Stimulated activated CD8-positive, alpha-beta memory T cell treated with anti-CD3 and anti-CD28 coated beads, Interleukin-4, amount 100 ng/mL, for 1 hour (primary cell): Measurements from ENCODE around the gene NKD2.
"Not testable (repeated sequence)": the region's sequence is repeated elsewhere in the genome, so short reads cannot be mapped to it uniquely, and the experiment has no call there.

Experiments
- DNase-seq, 2 donors: peaks; one replicate each; pipeline ENCODE4 v3.0.0-alpha.2; 2020; ENCODE audit warnings: low read depth in 2 of 2, low spot score in 1 of 2

NKD2 gene

DNA sequence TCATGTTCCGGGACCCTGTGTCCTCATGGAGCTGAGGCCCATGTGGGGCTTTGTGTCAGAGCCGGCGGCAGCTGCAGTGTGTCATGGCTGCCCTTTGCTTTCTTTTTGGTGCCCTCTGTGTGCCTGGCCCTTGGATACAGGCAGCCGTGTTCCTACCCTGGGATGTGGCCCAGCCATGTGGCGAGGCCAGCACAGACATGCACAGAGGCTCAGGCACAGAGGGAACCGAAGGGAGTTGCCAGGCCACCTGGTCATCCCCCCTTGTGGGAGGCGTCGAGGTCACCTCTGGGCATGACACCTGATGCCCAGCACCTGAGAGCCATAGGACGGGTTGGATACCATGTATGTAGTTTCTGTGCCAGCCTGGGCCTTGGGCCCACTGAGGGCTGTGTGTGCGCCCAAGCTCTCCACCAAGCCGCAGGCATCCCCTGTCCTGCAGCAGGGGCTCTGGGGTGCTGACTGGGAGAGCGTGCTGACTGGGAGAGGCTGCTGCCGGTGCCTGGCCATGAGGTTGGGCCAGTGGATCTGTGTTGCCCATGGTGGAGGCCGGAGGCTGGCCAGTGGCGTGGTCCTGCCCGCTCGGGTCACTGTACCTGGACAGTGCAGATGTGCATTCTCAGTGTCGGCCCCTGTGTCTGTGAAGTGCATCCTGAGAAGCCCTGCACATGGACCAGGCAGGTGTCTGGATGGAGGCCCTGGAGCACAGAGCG lies 4.8 kb downstream of the NKD2 start:
- no peak for DNase-seq

DNA sequence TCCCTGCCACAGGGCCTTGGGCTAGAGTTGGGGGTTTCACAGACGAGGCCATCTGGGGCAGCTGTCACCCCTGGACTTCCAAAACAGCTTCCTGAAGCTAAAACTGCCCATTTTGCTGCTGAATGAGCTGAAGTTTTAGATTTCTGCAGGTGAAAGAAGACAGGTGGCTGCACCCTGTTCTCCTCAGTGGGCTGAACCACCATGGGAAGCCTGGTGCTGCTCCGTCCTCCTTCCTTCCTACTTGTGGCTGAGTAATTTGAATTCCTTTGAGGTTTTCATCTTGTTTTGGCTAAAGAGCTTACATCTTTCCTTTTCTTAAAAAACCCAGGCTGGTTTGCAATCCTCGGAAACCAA lies 5.3 kb downstream of the NKD2 start:
- no peak for DNase-seq

GRCh38 chr5:1014346-1014745 lies 5.7 kb downstream of the NKD2 start:
- DNase-seq, result no peak

DNA sequence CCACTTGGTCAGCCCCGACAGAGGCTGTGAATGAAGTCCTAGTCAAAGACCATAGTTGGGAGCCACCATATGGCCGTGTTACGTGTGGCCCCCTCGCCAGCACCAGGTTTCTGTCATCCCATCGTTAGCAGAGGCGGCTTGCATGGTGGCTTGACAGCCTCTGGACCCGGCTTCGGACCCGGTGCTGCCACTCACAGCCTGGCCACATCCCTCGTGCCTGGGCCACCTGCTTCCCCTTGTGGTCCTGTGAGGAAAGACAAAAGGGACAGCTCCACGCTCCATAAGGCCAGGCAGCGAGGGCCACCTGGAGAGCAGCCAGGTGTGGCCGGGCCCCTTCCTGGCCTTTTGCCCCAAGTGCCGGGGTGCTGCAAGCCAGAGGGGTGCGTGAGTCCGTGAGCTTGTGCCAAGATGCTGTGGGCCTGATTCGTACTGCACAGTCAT lies 6.2 kb downstream of the NKD2 start:
- DNase-seq, result no peak

GRCh38 chr5:1015507-1015906 lies 6.9 kb downstream of the NKD2 start:
- no peak for DNase-seq

GRCh38 chr5:1016036-1016435 lies 7.4 kb downstream of the NKD2 start:
- DNase-seq, result no peak

DNA sequence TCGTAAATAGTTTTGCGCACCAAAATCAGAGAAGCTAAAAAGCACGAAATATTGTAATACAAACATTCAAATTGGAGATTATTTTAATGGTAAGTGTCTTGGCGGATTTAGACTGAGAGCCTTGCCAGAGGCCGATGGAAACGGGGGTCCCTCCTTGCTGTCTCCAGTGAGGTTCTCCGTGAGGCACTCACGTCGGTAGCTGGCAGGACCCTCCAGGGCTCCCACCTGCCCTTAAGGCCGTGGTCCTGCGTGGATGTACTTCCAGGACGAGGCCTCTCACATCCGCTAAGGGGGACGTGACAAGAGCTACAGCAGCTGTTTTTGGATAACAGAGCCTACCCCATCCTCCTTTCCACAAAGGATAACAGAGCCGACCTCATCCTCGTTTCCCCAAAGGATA lies 7.9 kb downstream of the NKD2 start:
- no peak for DNase-seq

GRCh38 chr5:1017056-1017455 lies 8.5 kb downstream of the NKD2 start:
- DNase-seq, result no peak

- no peak for DNase-seq
Measured at GRCh38 chr5:1017691-1018455, 9.3 kb downstream of the NKD2 start.

DNA sequence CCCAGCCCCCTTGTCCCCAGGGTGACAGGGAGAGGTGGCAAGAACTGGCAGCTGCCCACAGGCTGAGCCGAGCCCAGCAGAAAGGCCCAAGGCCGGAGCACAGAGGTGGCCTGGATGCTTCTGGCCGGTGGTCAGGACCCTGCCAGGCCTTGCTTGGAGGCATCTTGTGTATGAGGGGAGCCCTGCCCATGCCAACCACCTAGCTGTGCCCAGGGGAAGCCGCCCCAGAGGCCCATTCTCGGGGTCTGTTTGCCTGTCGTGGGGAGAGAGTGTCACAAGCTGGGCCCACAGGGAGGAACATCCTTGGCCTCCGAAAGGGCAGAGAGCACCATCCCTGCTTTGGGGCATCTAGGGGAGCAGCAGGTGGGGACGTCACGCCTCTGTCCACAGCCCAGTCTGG lies 10.0 kb downstream of the NKD2 start:
- no peak for DNase-seq

- no peak for DNase-seq
Measured at GRCh38 chr5:1019001-1019905, 10.7 kb downstream of the NKD2 start.

GRCh38 chr5:1020452-1020961 lies 11.9 kb downstream of the NKD2 start:
- DNase-seq, result no peak

DNA sequence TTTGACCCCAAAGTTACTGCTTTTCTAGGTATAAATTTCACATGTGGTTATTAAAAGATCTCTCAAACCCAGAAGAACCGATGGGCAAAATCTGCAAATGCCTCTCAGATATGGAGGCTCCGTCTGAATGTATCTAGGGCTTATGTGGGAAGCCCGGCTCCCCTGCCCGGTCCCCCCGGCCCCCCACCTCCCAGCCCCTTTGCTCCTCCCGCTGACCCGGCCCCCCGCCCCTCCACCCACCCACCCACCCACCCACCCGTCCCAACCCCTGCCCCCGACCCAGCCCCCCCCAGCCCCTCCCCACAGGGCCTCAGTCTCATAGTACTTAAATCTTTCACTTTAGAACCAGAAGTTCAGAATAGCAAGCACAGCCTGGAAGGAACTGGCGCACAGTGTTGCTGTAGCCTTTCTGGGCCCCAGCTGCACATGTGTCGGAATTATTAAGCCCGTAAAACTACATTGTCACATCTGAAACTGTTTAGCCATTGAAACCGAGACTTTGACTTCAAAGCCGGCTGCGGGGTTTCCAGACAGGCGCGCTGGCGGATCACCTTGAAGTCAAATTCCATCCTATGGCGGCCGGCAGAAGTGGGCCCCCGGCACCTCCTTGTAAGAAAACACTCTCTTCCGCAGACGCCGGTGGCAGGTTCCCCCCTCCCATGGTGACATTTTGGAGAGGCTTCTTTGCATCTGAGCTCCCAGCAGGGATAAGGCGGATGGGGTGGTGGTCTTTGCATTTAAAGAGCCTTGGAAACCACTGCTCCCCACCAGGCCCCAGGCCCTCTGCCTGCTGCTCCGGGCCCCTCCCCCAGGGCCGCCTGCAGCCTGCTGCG lies 12.8 kb downstream of the NKD2 start:
- no peak for DNase-seq

DNA sequence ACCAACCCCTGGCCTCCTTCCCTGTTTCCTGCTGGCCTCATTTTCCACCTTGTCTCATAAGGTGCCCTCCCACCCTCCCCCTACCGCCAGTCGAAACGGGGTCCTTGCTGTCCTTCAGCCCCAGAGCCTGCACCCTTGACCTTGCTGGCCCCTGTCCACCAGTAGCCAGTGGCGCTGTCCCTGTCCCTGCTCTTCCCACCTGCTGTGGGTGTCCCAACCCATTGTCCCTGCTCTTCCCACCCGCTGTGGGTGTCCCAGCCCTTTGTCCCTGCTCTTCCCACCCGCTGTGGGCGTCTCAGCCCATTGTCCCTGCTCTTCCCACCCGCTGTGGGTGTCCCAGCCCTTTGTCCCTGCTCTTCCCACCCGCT lies 13.4 kb downstream of the NKD2 start:
- DNase-seq, result not testable (repeated sequence)

GRCh38 chr5:1026700-1027621 lies 18.4 kb downstream of the NKD2 start:
- no peak for DNase-seq

DNA sequence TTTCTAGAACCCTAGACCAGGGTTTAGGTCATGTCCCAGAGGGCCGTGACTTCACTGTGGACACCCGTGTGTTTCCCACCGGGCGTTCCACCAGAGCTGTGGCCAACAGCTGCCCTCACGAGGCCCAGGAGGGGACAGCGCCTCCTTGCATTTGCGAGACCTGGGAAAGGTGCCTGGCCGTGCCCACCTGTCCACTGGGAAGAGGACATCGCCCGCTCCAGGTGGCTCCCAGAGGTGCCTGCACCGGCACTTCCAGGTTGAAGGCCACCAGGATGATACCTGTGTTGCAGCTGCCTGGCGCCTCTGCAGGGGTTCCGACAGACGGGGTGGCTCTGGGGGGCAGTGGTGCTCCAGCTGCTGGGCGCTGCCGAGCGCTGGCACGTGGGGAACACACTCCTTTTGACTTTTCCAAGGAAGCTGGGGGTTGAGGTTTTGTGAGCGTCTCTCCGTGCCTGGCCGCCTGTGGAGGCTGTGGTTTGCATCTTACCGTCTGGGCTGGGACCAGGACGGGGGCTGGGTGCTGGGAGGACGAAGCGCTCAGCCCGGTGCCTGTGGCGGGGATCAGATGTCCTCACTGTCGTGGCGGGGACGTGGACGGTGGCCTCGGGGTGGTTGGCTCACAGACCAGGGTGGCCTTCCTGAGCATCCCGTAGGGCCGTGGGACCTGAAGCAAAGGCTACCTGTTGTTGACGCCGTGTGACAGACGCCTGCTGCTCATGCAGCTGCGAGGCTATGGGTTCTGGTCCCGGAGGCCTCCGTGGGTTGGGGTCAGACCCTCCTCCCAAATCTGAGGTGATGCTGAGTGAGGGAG lies 19.2 kb downstream of the NKD2 start:
- DNase-seq, result no peak

- DNase-seq, result no peak
Measured at GRCh38 chr5:1028481-1029281, 20.1 kb downstream of the NKD2 start.
